A172 (cell line): ENCODE measurements around the gene NCKAP1. TPM values are rescaled to one million over a fixed set of nuclear protein-coding genes. Genes with fewer than 3 reads are reported as not detected.
A peak's percentile ranks its signal among the peaks of the same experiment; 100 is the strongest.
"Not testable (repeated sequence)": the region's sequence is repeated elsewhere in the genome, so short reads cannot be mapped to it uniquely, and the experiment has no call there.

Experiments
- DNase-seq: peaks from one replicate; pipeline ENCODE4 v3.0.0-alpha.2; 2015; ENCODE audit warnings: low spot score
- total RNA-seq: library from RNA; depleted of rRNA; stranded (reverse); fragments of >200 nt; shearing (Covaris generic); gene quantifications from 2 replicates; pipeline ENCODE4 v1.2.3, GENCODE V29; 2014

NCKAP1 gene
- total RNA-seq, 1 experiment from 2014 or later: 213 TPM

- DNase-seq: no peak
Measured at GRCh38 chr2:183009249-183009899, 28.9 kb downstream of the NCKAP1 start.

DNA sequence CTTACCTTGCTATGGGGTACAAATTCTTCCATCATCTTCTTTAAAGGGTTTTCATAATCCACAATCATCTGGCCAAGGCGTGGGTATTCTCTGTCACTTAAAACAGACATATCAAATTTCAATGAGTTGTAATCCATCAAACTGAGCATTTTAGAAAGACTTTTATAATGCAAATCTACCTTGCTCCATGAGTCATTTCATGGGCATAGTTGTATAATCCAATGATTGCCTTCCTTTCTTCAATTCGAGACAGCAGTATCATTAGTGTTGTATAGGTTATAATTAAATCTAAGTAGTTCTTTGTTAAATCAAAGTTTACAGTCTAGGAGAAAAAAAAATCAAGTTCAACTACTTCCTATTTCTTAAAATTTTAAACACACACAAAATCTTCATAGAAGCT is 36.3 kb downstream of the NCKAP1 start:
- no peak for DNase-seq

GRCh38 chr2:183000846-183001245 is 37.4 kb downstream of the NCKAP1 start:
- no peak for DNase-seq

- DNase-seq: no peak
Measured at GRCh38 chr2:182999348-183000028, 38.8 kb downstream of the NCKAP1 start.

- DNase-seq: no peak
Measured at GRCh38 chr2:182994228-182994912, 43.9 kb downstream of the NCKAP1 start.

DNA sequence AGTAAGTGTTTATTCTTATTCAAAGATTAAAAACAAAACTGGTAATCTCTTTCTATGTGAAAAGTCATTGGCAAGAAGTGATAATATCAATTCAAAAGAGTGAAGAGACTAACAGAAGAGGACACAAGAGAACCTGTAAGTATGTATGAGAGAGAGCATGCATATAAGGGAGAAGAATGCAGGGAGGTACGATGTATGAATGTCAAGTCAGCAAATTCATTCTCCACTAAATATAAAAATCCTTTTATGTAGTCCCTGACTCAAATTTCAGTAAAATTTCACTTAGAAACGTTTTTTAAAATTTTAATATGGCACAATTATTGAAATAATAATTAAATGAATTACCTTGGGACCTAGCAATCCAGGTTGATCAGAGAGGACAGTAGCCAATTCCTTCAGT is 55.3 kb downstream of the NCKAP1 start:
- no peak for DNase-seq

- not testable (repeated sequence) for DNase-seq
Measured at GRCh38 chr2:182981475-182981874, 56.8 kb downstream of the NCKAP1 start.

GRCh38 chr2:182980652-182981051 is 57.6 kb downstream of the NCKAP1 start:
- no peak for DNase-seq

DNA sequence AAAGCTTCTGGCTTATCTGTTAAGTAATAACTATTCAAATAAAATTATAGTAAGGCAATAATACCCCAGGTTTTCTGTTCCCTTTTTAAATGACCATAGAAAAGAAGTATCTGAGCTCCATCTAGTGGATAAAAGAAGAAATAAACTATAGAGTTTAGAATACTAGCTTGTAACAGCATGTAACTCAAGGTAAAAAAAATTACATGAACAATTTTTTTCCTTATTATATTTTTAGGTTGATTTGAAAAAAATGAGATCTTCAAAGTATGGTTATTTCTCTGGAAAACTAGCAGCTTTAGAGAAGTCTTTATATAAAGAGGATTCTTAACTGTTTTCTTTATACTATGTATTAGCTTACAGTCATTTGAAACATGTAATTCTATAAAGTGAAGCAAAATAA is 58.1 kb downstream of the NCKAP1 start:
- peak; percentile 11 for DNase-seq

DNA sequence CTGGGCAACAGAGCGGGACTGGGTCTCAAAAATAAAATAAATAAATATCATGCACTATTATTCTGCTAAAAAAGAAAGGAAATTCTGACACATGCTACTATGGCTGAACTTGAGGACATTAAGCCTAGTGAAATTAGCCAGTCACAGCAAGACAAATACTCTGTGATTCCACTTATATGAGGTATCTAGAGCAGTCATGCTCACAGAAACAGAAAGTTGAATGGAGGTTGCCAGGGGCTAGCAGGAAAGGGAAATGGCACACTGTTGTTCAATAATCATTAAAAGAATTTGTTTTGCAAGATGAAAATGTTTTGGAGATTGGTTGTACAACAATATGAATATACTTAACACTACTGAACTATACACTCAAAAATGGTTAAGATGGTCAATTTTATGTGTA is 60.8 kb downstream of the NCKAP1 start:
- DNase-seq: no peak

DNA sequence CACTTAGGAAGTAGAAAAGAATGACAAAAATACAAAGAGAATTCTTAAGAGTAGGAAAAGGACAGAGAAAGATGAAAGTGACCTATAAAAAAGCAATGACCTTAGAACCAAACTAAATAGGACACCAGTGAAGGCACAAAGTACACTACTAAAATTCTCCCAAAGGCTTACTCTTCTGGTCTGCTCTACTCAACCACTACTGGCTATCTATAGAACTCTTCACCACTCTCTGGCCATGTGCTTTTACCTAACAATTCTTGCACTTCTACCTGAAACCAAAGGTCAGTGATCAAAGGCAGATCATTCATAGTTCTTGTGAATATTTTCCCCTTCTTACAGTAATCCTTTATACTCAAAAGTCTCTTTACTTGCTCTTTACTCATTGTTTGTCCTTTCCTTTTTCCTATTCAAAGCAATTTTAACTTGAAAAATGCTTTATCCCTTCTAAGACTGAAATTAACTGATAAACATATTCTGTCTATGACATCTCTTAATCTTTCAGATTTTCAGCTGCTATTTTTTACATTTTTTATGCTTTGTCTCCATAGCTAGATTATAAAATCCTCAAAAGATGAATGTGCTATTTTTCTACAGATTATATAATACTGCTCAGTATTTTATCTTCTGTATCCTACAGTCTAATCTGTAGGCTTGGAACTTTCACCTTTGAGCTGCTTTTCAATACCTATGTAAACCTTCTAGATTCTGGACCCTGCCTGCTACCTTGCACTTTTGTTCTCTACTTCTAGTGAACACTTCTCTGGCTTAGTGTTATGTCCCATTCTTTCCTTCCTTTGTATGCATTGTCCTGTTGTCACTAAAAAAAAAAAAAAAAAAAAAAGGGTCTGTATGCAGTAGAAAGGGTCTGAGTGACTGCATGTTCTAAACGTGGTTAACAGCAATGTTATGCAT is 64.6 kb downstream of the NCKAP1 start:
- no peak for DNase-seq

- DNase-seq: no peak
Measured at GRCh38 chr2:182972548-182972942, 65.7 kb downstream of the NCKAP1 start.

DNA sequence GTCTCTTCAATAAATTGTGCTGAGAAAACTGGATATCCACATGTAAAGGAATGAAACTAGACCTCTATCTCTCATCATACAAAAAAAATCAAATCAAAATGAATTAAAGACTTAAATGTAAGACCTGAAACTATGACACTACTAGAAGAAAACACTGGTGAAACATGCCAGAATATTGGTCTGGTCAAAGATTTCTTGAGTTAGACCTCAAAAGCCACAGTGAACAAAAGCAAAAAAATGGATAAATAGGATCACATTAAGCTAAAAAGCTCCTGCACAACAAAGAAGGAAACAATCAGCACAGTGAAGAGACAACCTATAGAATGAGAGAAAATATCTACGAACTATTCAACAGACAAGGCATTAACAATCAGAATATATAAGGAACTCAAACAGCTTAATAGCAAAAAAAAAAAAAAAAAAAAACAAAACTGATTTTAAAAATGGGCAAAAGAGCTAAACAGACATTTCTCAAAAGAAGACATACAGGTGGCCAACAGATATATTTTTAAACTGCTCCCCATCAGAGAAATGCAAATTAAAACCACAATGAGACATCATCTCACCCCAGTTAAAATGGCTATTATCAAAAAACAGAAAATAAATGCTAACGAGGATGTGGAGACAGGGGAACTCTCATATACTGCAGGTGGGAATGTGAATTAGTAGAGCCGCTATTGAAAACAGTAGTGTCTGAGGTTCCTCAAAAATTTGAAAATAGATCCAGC is 66.3 kb downstream of the NCKAP1 start:
- no peak for DNase-seq

DNA sequence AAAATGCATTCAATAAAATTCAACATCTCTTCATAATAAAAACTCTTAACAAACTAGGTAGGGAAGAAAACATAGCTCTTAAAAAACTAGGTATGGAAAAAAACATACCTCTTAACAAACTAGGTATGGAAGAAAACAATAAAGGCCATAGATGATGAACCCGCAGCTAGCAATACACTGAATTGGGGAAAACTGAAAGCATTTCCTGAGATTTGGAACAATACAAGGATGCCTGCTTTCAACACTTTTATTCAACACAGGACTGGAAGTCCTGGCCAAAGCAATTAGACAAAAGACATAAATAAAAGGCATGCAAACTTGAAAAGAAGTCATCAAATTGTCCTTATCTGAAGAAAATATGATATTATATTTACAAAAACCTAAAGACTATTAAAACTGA is 67.8 kb downstream of the NCKAP1 start:
- no peak for DNase-seq

DNA sequence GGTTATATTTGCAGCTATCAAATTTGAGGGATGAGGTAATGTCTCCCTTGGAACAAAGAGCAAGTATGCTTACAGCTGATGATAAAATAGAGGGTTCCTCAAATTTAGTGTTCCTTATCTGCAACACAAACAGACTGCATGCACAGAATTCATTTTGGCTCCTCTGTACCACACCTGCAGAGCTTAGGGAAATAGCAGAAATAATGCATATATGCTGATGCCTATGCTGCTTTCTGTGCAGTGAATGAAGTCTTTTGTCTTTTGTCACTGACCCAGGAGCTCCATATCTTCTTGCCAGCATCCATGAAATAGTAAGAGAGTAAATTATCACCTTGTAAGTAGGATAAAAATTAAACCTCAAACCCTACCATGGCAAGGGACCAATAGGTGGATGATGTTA is 69.8 kb downstream of the NCKAP1 start:
- no peak for DNase-seq

DNA sequence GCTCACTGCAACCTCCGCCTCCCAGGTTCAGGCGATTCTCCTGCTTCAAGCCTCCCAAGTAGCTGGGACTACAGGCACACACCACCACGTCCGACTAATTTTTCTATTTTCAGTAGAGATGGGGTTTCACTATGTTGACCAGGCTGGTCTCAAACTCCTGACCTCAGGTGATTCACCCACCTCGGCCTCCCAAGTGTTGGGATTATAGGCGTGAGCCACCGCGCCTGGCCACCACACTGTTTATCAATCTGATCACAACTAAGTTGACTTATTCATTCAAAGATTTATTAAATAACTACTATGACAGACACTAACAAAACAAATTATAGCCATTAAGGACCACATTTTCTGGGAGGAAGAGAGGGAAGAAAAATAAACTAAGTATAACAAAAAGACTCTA is 71.9 kb downstream of the NCKAP1 start:
- not testable (repeated sequence) for DNase-seq

GRCh38 chr2:182962641-182963040 is 75.6 kb downstream of the NCKAP1 start:
- no peak for DNase-seq

DNA sequence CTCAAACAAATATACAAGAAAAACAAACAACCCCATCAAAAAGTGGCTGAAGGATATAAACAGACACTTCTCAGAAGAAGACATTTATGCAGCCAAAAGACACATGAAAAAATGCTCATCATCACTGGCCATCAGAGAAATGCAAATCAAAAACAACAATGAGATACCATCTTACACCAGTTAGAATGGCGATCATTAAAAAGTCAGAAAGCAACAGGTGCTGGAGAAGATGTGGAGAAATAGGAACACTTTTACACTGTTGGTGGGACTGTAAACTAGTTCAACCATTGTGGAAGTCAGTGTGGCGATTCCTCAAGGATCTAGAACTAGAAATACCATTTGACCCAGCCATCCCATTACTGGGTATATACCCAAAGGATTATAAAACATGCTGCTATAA is 77.4 kb downstream of the NCKAP1 start:
- DNase-seq: not testable (repeated sequence)

DNA sequence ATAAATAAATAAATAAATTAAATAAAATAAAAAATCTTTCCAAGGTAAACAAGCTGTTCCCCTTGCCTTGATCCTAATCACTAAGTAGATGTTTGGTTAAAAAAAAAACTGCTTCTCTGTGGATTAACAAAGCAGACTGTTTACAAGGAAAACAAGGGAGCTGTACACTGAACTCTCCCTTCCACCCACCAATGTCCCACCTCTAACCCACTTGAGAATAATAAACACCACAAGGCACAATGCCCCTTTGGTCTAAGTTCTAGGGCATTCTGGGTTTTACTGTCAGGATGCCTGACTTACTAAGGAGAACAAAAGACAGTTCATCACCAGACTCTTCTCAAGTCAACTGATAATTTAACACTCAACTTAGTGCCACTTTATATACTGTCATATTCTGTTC is 83.5 kb downstream of the NCKAP1 start:
- DNase-seq: no peak

DNA sequence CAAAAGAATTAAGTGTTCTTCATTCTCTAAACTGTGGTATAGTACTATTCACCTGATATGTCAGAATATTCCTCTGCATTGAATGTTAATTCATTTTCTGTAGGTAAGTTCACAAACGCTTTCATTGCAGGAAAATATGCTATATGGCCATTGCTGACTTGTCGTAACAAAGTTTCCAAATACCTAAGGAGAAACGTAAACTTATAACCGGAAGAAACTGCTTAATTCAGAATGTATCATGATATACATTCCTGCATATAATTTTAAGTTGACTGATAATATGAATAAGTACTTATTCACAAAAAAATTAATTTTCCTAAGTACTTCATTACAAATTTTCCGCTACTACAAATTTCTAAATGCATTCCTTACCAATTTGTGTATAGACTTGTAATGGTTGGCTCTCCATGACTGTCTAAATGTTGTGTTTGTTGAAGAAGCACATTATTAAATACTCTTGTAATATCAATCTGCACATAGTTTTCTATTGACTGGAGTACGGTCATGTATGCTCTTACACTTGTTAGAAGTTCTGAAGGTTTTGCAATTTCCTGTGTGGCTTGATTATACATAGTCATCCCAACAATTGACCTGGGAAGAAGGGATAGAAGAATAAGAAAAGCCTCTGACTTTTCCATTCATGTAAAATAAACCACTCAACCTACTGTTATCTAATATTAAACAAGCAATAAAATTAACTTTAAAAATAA is 85.4 kb downstream of the NCKAP1 start:
- no peak for DNase-seq
